GM12878 (cell line): ENCODE results near the gene ALX4.

Experiments used
- CREB1 ChIP-seq: IDR thresholded peaks from 2 replicates; pipeline ENCODE4 v1.6.1; 2012; ENCODE audit warnings: low read depth, mild to moderate bottlenecking, inconsistent platforms
- EZH2 ChIP-seq: IDR thresholded peaks from 2 replicates; pipeline ENCODE4 v1.6.1; 2012; ENCODE audit warnings: low read depth, mild to moderate bottlenecking, control low read depth, inconsistent platforms, low read length, borderline replicate concordance; ENCODE audit not compliant: control insufficient read depth
- LARP7 ChIP-seq: fragments of 450-650 bp; IDR thresholded peaks from 2 replicates; pipeline ENCODE4 v1.6.1; 2017; ENCODE audit warnings: mild to moderate bottlenecking
- TARDBP ChIP-seq: IDR thresholded peaks from 2 replicates; pipeline ENCODE4 v1.6.1; 2016; ENCODE audit warnings: borderline replicate concordance
- TF ChIP-seq, protein P1 (sequence below), 3 experiments: IDR thresholded peaks in 2 of 3; conservative IDR thresholded peaks in 1 of 3; 2 replicates each; pipeline ENCODE4 v1.5.1; 2011; ENCODE audit warnings: low read depth in 3 of 3, low read length in 3 of 3, mild to moderate bottlenecking in 3 of 3, control low read depth in 2 of 3, moderate library complexity in 2 of 3, inconsistent platforms in 1 of 3, mixed read lengths in 1 of 3; ENCODE audit not compliant: control insufficient read depth in 2 of 3, insufficient read depth in 1 of 3; ENCODE audit errors: extremely low read depth in 1 of 3
- TF ChIP-seq, protein P2 (sequence below): fragments of 450-650 bp; IDR thresholded peaks from 2 replicates; pipeline ENCODE4 v1.6.1; 2017; ENCODE audit warnings: antibody characterized with exemption, mild to moderate bottlenecking, moderate library complexity
- TF ChIP-seq, protein P3 (sequence below): IDR thresholded peaks from 2 replicates; pipeline ENCODE4 v1.6.1; 2012; ENCODE audit warnings: low read depth, low read length, improper control_type of control experiment
- TF ChIP-seq, protein P4 (sequence below): fragments of 450-650 bp; IDR thresholded peaks from 2 replicates; pipeline ENCODE4 v1.6.1; 2018; ENCODE audit warnings: borderline replicate concordance, mild to moderate bottlenecking; ENCODE audit not compliant: partially characterized antibody

DNA sequence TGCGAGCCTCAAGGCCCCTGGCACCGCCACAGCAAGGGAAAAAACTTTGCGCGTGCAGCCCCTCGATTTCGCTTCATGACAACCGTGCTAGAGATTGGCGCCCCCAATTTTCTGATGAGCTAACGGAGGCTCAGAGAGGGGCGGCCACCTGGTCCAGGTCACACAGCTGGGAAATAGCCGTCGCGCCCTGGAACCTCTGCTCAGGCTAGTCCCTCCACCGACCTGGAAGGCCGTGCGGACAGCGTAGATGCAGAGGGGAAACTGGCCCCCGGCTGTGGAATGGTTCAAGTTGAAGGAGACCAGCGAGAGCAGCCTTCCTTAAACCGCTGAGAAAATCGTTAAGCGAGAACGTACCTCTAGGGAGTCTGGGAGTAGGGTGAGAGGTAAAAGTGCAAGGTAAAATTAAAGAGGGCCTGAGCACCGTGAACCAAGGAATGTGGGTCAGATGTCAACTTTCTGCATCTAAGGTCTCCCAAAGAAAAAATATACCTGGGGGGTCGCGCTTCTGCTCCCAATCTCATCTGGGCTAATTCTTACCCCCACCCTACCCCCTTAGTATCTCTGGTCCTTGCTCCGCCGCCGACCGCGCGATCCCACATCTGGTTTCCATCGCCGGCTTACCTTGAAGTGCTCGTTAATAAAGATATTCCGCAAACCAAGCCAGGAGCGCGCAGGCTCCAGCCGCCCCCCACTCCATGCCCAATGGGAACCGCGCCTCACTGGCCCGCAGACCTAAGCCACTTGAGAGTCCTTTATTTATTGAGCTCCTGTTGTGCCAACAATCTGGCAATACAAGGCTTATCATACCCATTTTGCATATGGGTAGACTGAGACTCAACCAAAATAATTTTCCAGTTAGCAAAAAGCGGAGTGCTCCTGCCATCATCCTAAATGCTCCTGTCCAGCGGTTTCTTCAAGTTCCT is 1.7 kb upstream of the ALX4 start:
- TF ChIP-seq, protein P1, sequence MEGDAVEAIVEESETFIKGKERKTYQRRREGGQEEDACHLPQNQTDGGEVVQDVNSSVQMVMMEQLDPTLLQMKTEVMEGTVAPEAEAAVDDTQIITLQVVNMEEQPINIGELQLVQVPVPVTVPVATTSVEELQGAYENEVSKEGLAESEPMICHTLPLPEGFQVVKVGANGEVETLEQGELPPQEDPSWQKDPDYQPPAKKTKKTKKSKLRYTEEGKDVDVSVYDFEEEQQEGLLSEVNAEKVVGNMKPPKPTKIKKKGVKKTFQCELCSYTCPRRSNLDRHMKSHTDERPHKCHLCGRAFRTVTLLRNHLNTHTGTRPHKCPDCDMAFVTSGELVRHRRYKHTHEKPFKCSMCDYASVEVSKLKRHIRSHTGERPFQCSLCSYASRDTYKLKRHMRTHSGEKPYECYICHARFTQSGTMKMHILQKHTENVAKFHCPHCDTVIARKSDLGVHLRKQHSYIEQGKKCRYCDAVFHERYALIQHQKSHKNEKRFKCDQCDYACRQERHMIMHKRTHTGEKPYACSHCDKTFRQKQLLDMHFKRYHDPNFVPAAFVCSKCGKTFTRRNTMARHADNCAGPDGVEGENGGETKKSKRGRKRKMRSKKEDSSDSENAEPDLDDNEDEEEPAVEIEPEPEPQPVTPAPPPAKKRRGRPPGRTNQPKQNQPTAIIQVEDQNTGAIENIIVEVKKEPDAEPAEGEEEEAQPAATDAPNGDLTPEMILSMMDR (IDR thresholded peaks at IDR 0.05 in 2 of 3, conservative IDR thresholded peaks at IDR 0.05 in 1 of 3; ENCODE audit: control insufficient read depth in 2 of 3, extremely low read depth in 1 of 3, insufficient read depth in 1 of 3, low read depth in 3 of 3, low read length in 3 of 3) = no peak
- TF ChIP-seq EZH2 (no peak), TARDBP (no peak), LARP7 (no peak), CREB1 (no peak)
- TF ChIP-seq, protein P2, sequence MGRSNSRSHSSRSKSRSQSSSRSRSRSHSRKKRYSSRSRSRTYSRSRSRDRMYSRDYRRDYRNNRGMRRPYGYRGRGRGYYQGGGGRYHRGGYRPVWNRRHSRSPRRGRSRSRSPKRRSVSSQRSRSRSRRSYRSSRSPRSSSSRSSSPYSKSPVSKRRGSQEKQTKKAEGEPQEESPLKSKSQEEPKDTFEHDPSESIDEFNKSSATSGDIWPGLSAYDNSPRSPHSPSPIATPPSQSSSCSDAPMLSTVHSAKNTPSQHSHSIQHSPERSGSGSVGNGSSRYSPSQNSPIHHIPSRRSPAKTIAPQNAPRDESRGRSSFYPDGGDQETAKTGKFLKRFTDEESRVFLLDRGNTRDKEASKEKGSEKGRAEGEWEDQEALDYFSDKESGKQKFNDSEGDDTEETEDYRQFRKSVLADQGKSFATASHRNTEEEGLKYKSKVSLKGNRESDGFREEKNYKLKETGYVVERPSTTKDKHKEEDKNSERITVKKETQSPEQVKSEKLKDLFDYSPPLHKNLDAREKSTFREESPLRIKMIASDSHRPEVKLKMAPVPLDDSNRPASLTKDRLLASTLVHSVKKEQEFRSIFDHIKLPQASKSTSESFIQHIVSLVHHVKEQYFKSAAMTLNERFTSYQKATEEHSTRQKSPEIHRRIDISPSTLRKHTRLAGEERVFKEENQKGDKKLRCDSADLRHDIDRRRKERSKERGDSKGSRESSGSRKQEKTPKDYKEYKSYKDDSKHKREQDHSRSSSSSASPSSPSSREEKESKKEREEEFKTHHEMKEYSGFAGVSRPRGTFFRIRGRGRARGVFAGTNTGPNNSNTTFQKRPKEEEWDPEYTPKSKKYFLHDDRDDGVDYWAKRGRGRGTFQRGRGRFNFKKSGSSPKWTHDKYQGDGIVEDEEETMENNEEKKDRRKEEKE = no peak
- TF ChIP-seq, protein P3, sequence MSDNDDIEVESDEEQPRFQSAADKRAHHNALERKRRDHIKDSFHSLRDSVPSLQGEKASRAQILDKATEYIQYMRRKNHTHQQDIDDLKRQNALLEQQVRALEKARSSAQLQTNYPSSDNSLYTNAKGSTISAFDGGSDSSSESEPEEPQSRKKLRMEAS = no peak
- TF ChIP-seq, protein P4, sequence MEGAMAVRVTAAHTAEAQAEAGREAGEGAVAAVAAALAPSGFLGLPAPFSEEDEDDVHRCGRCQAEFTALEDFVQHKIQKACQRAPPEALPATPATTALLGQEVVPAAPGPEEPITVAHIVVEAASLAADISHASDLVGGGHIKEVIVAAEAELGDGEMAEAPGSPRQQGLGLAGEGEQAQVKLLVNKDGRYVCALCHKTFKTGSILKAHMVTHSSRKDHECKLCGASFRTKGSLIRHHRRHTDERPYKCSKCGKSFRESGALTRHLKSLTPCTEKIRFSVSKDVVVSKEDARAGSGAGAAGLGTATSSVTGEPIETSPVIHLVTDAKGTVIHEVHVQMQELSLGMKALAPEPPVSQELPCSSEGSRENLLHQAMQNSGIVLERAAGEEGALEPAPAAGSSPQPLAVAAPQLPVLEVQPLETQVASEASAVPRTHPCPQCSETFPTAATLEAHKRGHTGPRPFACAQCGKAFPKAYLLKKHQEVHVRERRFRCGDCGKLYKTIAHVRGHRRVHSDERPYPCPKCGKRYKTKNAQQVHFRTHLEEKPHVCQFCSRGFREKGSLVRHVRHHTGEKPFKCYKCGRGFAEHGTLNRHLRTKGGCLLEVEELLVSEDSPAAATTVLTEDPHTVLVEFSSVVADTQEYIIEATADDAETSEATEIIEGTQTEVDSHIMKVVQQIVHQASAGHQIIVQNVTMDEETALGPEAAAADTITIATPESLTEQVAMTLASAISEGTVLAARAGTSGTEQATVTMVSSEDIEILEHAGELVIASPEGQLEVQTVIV = no peak
